GM21529 (cell line): ENCODE results near the gene ZDHHC3.

Experiments used
- ATAC-seq: cut with Tn5 transposase; IDR thresholded peaks from one replicate; pipeline ENCODE4 v1.9.1; 2021; ENCODE audit not compliant: unreplicated experiment

ZDHHC3 gene

GRCh38 chr3:44899683-44900367, 76.1 kb downstream of the ZDHHC3 start:
- no peak for ATAC-seq

- no peak for ATAC-seq
These were observed 79.5 kb downstream of the ZDHHC3 start for GRCh38 chr3:44896440-44896839.

- ATAC-seq = no peak
These were observed 81.5 kb downstream of the ZDHHC3 start for GRCh38 chr3:44894485-44894884.

GRCh38 chr3:44893097-44893496, 82.9 kb downstream of the ZDHHC3 start:
- ATAC-seq = no peak

- no peak for ATAC-seq
These were observed 83.3 kb downstream of the ZDHHC3 start for GRCh38 chr3:44892689-44893088.

- no peak for ATAC-seq
These were observed 85.1 kb downstream of the ZDHHC3 start for GRCh38 chr3:44890852-44891251.

GRCh38 chr3:44890258-44890657, 85.7 kb downstream of the ZDHHC3 start:
- no peak for ATAC-seq

- no peak for ATAC-seq
These were observed 88.9 kb downstream of the ZDHHC3 start for GRCh38 chr3:44887101-44887500.

GRCh38 chr3:44886561-44886960, 89.4 kb downstream of the ZDHHC3 start:
- no peak for ATAC-seq

- ATAC-seq = no peak
These were observed 90.4 kb downstream of the ZDHHC3 start for GRCh38 chr3:44885618-44886017.

GRCh38 chr3:44883999-44884431, 92.0 kb downstream of the ZDHHC3 start:
- no peak for ATAC-seq

GRCh38 chr3:44883213-44883955, 92.6 kb downstream of the ZDHHC3 start:
- ATAC-seq = no peak

GRCh38 chr3:44880284-44880683, 95.7 kb downstream of the ZDHHC3 start:
- ATAC-seq = no peak

- no peak for ATAC-seq
These were observed 98.6 kb downstream of the ZDHHC3 start for GRCh38 chr3:44877333-44877732.

- no peak for ATAC-seq
These were observed 100.4 kb downstream of the ZDHHC3 start for GRCh38 chr3:44875596-44875995.
